ENCODE measurements around the gene COMMD1. TPM values are rescaled to one million over a fixed set of nuclear protein-coding genes. Genes with fewer than 3 reads are reported as not detected.

The COMMD1 gene
- polyA plus RNA-seq, 1 donor from 2014 or later = 69.1 TPM

DNA sequence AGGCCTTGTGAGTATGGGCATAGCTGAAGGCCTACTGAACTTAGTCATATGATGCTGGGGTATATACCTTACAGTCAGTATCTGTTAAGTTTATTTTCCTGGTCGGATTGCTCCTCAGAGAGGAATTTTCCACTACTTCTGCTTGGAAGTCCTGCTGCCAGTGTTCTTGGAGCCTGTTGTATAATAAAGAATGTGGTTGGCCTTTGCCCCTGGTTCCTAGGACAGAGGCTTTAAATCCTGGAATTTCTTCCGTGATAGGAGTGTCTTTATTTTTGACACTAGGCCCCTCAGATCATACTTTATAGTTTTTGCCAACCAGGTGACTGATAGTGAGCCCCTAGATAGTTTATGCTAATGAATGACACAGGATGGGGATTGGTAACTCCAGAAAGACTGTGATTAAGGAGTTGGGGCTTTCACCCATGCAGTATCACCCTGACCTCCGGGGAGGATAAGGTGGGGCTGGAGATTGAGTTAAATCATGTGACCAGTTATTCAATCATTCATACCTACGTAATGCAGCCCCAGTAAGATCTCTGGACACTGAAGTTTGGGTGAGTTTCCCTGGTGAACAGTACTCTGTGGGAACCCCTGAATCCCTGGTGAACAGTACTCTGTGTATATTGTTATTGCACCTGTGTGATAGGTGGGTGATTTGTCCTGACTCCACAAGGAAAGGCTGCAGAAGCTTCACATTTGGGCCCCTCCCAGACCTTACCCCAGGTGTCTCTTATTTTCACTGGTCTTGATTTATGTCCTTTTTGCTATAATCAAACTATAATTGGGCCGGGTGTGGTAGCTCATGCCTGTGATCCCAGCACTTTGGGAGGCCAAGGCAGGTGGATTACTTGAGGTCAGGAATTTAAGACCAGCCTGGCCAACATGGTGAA, 56.9 kb downstream of the COMMD1 start:
- H3K27me3 ChIP-seq (ENCODE audit: insufficient read depth, low read depth, low read length) = no peaks in the 10 kb centered on the region
- H3F3A ChIP-seq (ENCODE audit: insufficient read depth, low read length, poor library complexity, severe bottlenecking) = no peaks in the 10 kb centered on the region
- H3K4me2 ChIP-seq (ENCODE audit: low read length) = no peak overlapping the region
- no peak overlapping the region for H3K27ac ChIP-seq (ENCODE audit: low read length)
- H3K9me2 ChIP-seq (ENCODE audit: insufficient read depth, low read length) = no peaks in the 10 kb centered on the region
- no peak overlapping the region for H3K9ac ChIP-seq (ENCODE audit: low read length)
- H3K79me2 ChIP-seq (replicated peaks; ENCODE audit: insufficient read depth, low read length) = no peaks in the 10 kb centered on the region
- H3K36me3 ChIP-seq (ENCODE audit: insufficient read depth, low read length) = no peaks in the 10 kb centered on the region
- TF ChIP-seq, protein P1, sequence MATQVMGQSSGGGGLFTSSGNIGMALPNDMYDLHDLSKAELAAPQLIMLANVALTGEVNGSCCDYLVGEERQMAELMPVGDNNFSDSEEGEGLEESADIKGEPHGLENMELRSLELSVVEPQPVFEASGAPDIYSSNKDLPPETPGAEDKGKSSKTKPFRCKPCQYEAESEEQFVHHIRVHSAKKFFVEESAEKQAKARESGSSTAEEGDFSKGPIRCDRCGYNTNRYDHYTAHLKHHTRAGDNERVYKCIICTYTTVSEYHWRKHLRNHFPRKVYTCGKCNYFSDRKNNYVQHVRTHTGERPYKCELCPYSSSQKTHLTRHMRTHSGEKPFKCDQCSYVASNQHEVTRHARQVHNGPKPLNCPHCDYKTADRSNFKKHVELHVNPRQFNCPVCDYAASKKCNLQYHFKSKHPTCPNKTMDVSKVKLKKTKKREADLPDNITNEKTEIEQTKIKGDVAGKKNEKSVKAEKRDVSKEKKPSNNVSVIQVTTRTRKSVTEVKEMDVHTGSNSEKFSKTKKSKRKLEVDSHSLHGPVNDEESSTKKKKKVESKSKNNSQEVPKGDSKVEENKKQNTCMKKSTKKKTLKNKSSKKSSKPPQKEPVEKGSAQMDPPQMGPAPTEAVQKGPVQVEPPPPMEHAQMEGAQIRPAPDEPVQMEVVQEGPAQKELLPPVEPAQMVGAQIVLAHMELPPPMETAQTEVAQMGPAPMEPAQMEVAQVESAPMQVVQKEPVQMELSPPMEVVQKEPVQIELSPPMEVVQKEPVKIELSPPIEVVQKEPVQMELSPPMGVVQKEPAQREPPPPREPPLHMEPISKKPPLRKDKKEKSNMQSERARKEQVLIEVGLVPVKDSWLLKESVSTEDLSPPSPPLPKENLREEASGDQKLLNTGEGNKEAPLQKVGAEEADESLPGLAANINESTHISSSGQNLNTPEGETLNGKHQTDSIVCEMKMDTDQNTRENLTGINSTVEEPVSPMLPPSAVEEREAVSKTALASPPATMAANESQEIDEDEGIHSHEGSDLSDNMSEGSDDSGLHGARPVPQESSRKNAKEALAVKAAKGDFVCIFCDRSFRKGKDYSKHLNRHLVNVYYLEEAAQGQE (IDR thresholded peaks at IDR 0.05; ENCODE audit: borderline replicate concordance) = no peak
- TF ChIP-seq RAD21 (conservative IDR thresholded peaks at IDR 0.05) (no peak), SMC3 (conservative IDR thresholded peaks at IDR 0.05; ENCODE audit: poor library complexity) (no peak), TAF1 (IDR thresholded peaks at IDR 0.05; ENCODE audit: low read depth) (no peak), MXI1 (conservative IDR thresholded peaks at IDR 0.05; ENCODE audit: poor library complexity, severe bottlenecking) (no peak), EZH2 (IDR thresholded peaks at IDR 0.05; ENCODE audit: borderline replicate concordance, insufficient read depth, low read length, poor library complexity, severe bottlenecking) (no peak), EP300 (conservative IDR thresholded peaks at IDR 0.05; ENCODE audit: poor library complexity, severe bottlenecking) (no peak), CTCF (IDR thresholded peaks at IDR 0.05; ENCODE audit: poor library complexity, severe bottlenecking) (no peak), POLR2AphosphoS5 (IDR thresholded peaks at IDR 0.05) (no peak)
- no peak overlapping the region for H2AFZ ChIP-seq (ENCODE audit: low read depth, low read length)
- no peak overlapping the region for H3K4me3 ChIP-seq (ENCODE audit: low read length)
- no peaks in the 10 kb centered on the region for H3K9me3 ChIP-seq (ENCODE audit: low read length)
- no peaks in the 10 kb centered on the region for H4K20me1 ChIP-seq (ENCODE audit: insufficient read depth)

DNA sequence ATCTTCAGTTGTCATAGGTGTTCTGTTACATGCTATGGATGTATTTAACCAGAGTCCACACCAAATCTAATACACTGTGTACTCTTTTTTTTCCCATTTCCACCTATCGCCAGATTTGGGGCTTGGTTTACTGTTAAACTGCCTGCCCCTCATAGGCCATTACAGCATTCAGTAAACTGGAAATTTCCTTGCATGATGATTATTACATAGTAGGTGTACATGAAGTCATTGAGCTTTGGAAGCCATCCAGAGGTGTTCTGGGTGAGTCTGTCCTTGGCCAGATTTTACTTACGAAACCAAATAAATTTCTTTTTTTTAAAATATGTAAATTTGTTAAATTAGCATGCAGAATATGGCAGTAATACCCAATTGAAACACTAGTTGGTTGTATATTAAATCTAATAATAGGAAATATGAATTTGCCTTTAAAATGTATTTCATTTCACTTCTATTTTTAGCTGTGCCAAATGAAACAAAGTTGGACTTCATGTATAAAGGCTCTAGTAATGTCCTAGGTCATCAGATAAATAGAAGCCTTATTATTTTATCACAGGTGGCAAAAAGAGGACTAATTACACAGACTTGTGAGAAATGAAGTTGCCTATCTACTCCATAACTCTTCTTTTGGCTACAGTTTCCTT, 60.7 kb downstream of the COMMD1 start:
- Histone ChIP-seq H3K4me2 (ENCODE audit: low read length) (no peak overlapping the region), H3K4me3 (ENCODE audit: low read length) (no peak overlapping the region), H3K27ac (ENCODE audit: low read length) (no peak overlapping the region), H2AFZ (ENCODE audit: low read depth, low read length) (no peak overlapping the region), H3K9ac (ENCODE audit: low read length) (no peak overlapping the region), H3K9me3 (ENCODE audit: low read length) (no peaks in the 10 kb centered on the region), H3K27me3 (ENCODE audit: insufficient read depth, low read depth, low read length) (no peaks in the 10 kb centered on the region), H3K36me3 (ENCODE audit: insufficient read depth, low read length) (no peaks in the 10 kb centered on the region), H3F3A (ENCODE audit: insufficient read depth, low read length, poor library complexity, severe bottlenecking) (no peaks in the 10 kb centered on the region), H4K20me1 (ENCODE audit: insufficient read depth) (no peaks in the 10 kb centered on the region), H3K79me2 (replicated peaks; ENCODE audit: insufficient read depth, low read length) (no peaks in the 10 kb centered on the region), H3K9me2 (ENCODE audit: insufficient read depth, low read length) (no peaks in the 10 kb centered on the region)
- TF ChIP-seq TAF1 (IDR thresholded peaks at IDR 0.05; ENCODE audit: low read depth) (no peak), EP300 (conservative IDR thresholded peaks at IDR 0.05; ENCODE audit: poor library complexity, severe bottlenecking) (no peak), MXI1 (conservative IDR thresholded peaks at IDR 0.05; ENCODE audit: poor library complexity, severe bottlenecking) (no peak), POLR2AphosphoS5 (IDR thresholded peaks at IDR 0.05) (no peak), EZH2 (IDR thresholded peaks at IDR 0.05; ENCODE audit: borderline replicate concordance, insufficient read depth, low read length, poor library complexity, severe bottlenecking) (no peak)
- TF ChIP-seq, protein P1 (IDR thresholded peaks at IDR 0.05; ENCODE audit: borderline replicate concordance) = no peak
